ENCODE results near the gene PRX.
"Not testable (repeated sequence)": the region's sequence is repeated elsewhere in the genome, so short reads cannot be mapped to it uniquely, and the experiment has no call there.

Gene PRX

GRCh38 chr19:40390084-40390742 is 23.0 kb downstream of the PRX start, which contains the start of gene HIPK4:
TSS of gene HIPK4 (minus strand) at chr19:40390181. CDS start at chr19:40389902, 279 bp downstream.
- DNase-seq (ENCODE audit: low read depth): no peak

DNA sequence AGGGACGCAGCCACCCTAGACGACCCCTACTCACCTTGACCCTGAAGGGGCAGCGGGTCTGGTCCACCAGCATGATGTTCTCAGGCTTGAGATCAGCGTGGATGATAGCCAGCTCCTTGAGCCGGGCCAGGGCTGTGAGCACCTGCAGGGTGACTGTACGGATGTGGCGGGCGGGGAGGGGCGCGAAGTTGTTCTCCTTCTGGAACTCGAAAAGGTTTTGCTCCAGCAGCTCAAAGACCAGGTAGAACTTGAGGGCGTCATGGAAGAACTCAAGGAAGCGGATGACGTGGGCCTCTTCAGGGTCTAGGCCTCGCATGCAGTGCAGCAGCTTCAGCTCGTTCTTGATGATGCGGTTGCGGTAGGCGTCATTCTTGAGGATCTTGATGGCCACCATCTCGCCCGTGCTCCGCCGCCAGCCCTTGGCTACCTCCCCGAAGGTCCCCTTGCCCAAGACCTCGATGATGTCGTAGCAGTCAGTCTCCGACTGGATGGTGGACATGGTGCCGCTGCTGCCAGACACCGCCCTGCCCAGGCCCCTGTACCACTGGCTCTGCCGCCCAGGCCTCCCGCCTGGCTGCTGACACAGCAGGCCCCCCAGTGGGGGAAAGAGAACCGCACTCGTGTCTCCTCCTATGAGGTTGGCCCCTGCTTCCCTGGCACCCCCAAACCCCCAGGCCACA is 23.6 kb downstream of the PRX start:
- DNase-seq (ENCODE audit: low read depth): no peak

DNA sequence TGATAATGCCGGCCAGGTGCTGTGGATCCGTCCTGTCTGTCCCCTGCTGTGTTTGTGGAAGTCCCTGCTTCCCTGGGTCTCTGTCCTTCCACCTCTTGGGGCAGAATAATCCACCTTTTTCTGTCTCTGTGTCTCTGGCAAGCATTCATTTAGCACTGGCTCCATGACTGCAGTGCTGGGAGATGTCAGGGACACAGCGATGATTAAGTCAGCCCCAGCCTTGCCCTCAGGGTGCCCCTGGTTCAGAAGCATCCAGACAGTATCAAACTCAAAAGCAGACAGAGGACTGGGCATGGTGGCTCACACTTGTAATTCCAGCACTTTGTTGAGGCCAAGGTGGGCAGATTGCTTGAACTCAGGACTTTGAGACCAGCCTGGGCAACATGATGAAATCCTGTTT is 24.7 kb downstream of the PRX start:
- DNase-seq (ENCODE audit: low read depth): no peak

GRCh38 chr19:40387155-40387554 is 26.0 kb downstream of the PRX start:
- DNase-seq (ENCODE audit: low read depth): no peak

- no peak for DNase-seq (ENCODE audit: low read depth)
Measured at GRCh38 chr19:40383668-40384248, 29.4 kb downstream of the PRX start.

GRCh38 chr19:40381321-40381720 is 31.9 kb downstream of the PRX start:
- no peak for DNase-seq (ENCODE audit: low read depth)

DNA sequence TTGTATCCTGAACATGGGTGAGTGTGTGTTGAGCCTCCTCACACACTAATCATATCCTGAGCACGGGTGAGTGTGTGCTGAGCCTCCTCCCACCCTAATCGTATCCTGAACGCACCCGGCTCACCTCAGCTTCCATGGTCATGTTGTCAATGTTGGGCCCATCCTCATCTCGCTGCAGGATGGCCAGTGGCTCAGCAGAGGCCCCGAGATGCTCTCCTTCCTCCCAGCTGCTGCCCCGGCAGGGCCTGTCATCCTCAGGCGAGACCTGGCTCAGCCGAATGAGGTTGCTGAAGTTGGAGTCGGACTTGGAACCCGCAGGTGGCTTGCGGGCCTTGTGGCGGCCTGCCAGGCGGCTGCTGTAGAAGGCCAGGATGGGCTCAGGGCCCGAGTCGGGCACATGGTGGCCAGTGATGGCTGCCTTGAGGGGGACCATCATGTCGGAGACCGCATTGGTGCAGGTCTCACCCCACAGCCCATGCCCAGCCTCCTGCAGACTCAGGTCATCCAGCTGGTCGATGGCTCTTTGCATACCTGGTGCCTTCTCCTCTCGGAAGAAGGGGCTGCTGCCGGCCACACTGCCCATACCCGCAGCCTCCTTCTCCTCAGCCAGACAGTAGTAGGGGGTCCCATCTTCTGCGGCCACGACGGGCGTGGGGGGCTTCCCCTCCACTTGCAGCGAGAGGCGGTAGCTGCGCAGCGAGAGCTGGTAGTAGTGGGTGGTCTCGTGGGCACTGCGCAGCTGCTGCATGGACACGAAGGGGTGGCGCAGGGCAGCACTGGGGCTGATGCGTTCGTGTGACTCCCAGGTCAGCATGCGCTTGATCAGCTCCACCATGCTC is 32.8 kb downstream of the PRX start:
- DNase-seq (ENCODE audit: low read depth): no peak

GRCh38 chr19:40379446-40380198 is 33.6 kb downstream of the PRX start:
- DNase-seq (ENCODE audit: low read depth): no peak

- DNase-seq (ENCODE audit: low read depth): no peak
Measured at GRCh38 chr19:40378509-40378908, 34.7 kb downstream of the PRX start.

GRCh38 chr19:40377876-40378385 is 35.2 kb downstream of the PRX start:
- no peak for DNase-seq (ENCODE audit: low read depth)

DNA sequence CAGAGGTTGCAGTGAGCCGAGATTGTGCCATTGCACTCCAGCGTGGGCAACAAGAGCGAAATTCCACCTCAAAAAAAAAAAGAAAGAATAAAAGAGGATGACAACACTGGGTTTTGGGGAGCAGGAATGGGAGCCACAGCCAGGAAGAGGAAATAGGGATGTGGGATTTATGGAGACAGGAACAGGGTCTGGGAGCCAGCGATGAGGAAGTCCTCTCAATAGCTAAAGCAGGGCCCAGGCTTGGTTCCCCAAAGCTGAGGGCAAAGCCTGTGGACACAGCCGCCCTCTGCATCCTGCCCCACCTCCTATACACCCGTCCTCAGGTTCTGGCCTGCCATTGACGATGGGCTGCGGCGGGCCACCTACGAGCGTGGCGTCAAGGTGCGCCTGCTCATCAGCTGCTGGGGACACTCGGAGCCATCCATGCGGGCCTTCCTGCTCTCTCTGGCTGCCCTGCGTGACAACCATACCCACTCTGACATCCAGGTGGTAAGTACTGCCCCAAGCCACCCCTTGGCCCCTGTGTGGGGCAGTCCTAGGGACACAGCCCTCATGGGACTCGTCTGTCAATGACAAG is 36.8 kb downstream of the PRX start:
- no peak for DNase-seq (ENCODE audit: low read depth)

GRCh38 chr19:40374084-40374483 is 39.1 kb downstream of the PRX start:
- no peak for DNase-seq (ENCODE audit: low read depth)

- no peak for DNase-seq (ENCODE audit: low read depth)
Measured at GRCh38 chr19:40371802-40372122, 41.4 kb downstream of the PRX start.

DNA sequence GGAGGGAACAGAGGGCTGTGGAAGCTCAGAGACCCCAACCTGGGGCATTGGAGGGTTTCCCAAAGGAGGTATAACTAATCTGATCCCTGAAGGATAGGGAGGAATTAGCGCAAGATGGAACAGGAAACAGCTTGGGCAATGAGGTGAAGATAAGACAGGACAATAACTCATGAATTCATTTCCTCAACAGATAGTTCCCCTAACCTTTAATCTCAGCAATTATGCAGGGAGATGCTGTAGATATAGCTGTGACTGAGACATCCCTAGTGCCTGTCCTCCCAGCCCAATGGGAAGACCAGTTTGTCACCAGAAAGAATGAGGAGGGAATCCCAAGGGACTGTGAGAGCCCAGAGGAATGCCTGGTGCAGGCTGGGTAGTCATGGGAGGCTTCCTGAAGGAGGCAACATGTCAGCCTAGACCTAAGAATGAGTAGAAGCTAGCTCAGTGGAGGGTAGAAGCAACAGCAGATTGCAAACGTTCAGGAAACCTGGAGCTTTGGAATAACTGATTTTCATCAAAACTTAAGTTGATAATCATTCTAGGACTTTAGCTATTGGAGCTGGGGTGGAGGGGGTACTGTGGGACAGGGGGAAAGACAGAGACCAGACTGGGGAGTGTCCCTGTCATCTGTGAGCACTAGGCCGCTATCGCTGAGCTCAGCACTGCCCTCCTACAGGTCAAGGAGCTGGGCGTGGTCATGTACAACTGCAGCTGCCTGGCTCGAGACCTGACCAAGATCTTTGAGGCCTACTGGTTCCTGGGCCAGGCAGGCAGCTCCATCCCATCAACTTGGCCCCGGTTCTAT is 42.0 kb downstream of the PRX start:
- DNase-seq (ENCODE audit: low read depth): no peak

- DNase-seq (ENCODE audit: low read depth): not testable (repeated sequence)
Measured at GRCh38 chr19:40370253-40370652, 42.9 kb downstream of the PRX start.

DNA sequence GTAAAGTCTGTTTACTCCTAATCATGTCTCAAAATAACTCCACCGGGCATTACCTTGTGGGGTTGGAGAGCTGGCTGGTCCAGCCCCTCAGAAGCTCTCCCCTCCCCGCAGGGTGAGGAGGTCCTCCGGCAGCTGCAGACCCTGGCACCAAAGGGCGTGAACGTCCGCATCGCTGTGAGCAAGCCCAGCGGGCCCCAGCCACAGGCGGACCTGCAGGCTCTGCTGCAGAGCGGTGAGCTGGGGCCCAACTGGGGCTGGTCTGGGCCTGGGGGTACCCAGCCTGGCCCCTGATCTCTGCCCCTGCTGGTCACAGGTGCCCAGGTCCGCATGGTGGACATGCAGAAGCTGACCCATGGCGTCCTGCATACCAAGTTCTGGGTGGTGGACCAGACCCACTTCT is 43.4 kb downstream of the PRX start:
- DNase-seq (ENCODE audit: low read depth): no peak

DNA sequence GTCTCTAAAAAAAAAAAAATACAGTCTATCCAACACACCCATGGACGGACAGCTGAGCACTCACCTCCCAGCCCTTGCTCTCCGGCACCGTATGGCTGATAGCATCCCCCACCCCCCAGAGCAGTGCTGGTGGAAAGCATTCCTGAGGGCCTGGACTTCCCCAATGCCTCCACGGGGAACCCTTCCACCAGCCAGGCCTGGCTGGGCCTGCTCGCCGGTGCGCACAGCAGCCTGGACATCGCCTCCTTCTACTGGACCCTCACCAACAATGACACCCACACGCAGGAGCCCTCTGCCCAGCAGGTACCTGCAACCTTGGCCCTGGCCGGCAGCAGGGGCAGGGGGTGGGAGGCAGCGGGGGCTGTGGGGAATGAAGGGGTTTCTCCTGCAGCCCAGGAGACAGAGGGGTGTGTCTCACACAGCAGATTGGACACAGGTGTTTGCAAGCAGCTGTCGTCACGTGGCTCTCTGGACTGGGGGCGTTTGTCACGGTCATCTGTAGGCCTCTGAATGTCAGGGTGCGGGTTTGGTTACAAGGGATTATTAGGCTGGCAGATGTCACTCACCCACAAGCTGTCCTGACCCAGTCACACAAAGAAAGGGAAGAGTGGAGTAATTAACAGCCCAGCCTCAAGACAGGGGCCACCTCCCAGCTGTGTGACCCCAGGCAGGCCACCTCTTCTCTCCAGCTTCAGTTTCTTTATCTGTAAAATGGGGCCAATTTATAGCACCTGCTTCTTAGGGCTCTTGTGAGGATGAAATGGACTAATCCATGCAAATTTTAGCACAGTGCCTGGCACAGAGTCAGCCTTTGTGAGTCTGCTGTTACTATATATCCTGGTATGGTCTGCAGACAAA is 45.4 kb downstream of the PRX start:
- no peak for DNase-seq (ENCODE audit: low read depth)

GRCh38 chr19:40366697-40367561 is 46.2 kb downstream of the PRX start:
- DNase-seq (ENCODE audit: low read depth): no peak

Data from stimulated activated CD8-positive, alpha-beta memory T cell treated with anti-CD3 and anti-CD28 coated beads, Interleukin-12 subunit alpha, Interleukin-12 subunit beta, amount 100 ng/mL, for 4 hours (primary cell).